ENCODE data around the gene GDF10.

GDF10 gene

GRCh38 chr10:47299611-47300428 lies at the start of gene GDF10:
GDF10 (plus strand) TSS chr10:47300197; CDS start chr10:47300652, 455 bp downstream.
- DNase-seq (peak; percentile 34), ATAC-seq (peak; percentile 40)

GRCh38 chr10:47252093-47252780 lies 47.8 kb upstream of the GDF10 start:
- DNase-seq: no peak
- ATAC-seq: no peak

- DNase-seq (no peak), ATAC-seq (no peak)
Measured at GRCh38 chr10:47253030-47253637, 46.9 kb upstream of the GDF10 start.

- no peak for ATAC-seq
- DNase-seq: no peak
Measured at GRCh38 chr10:47253651-47254375, 46.2 kb upstream of the GDF10 start.

GRCh38 chr10:47254611-47255010 lies 45.4 kb upstream of the GDF10 start:
- no peak for ATAC-seq
- no peak for DNase-seq

GRCh38 chr10:47255033-47255813 lies 44.8 kb upstream of the GDF10 start:
- ATAC-seq: no peak
- no peak for DNase-seq

GRCh38 chr10:47255866-47256265 lies 44.1 kb upstream of the GDF10 start:
- DNase-seq: no peak
- ATAC-seq: no peak

GRCh38 chr10:47256751-47257336 lies 43.2 kb upstream of the GDF10 start:
- DNase-seq: peak; percentile 43
- peak; percentile 22 for ATAC-seq

- peak; percentile 65 for ATAC-seq
- DNase-seq: no peak
Measured at GRCh38 chr10:47257396-47258120, 42.4 kb upstream of the GDF10 start.

GRCh38 chr10:47258921-47259320 lies 41.1 kb upstream of the GDF10 start:
- DNase-seq: no peak

GRCh38 chr10:47259466-47259865 lies 40.5 kb upstream of the GDF10 start:
- ATAC-seq (no peak), DNase-seq (no peak)

More at GRCh38 chr10:47258921-47259320, 41.1 kb upstream of the GDF10 start:
- no peak for ATAC-seq

GRCh38 chr10:47260505-47261111 lies 39.4 kb upstream of the GDF10 start:
- DNase-seq (peak; percentile 38), ATAC-seq (no peak)

GRCh38 chr10:47261121-47261520 lies 38.9 kb upstream of the GDF10 start:
- DNase-seq (peak; percentile 40), ATAC-seq (peak; percentile 55)

GRCh38 chr10:47261556-47261955 lies 38.4 kb upstream of the GDF10 start:
- no peak for DNase-seq

GRCh38 chr10:47262606-47263533 lies 37.1 kb upstream of the GDF10 start:
- no peak for DNase-seq
- ATAC-seq: no peak

More at GRCh38 chr10:47261556-47261955, 38.4 kb upstream of the GDF10 start:
- no peak for ATAC-seq

GRCh38 chr10:47264797-47265281 lies 35.2 kb upstream of the GDF10 start:
- peak; percentile 62 for DNase-seq
- peak; percentile 84 for ATAC-seq

GRCh38 chr10:47266602-47267001 lies 33.4 kb upstream of the GDF10 start:
- no peak for DNase-seq
- no peak for ATAC-seq

- ATAC-seq: no peak
Measured at GRCh38 chr10:47268696-47269095, 31.3 kb upstream of the GDF10 start.

GRCh38 chr10:47269294-47269693 lies 30.7 kb upstream of the GDF10 start:
- ATAC-seq: no peak
- DNase-seq: no peak

More at GRCh38 chr10:47268696-47269095, 31.3 kb upstream of the GDF10 start:
- no peak for DNase-seq
